IPS-18c (cell line): Measurements from ENCODE around the gene PRKG2.

Experiments
- H3K4me3 ChIP-seq: 2 replicates; pipeline ENCODE4 v1.7.0; 2013; ENCODE audit warnings: low read depth, mild to moderate bottlenecking, low read length, moderate library complexity; ENCODE audit not compliant: insufficient read depth
- H3K9me3 ChIP-seq: one replicate; pipeline ENCODE4 v1.6.1; 2013; ENCODE audit warnings: mild to moderate bottlenecking, low read length, moderate library complexity; ENCODE audit not compliant: control insufficient read depth, insufficient read depth

PRKG2 gene

GRCh38 chr4:81137446-81137845 lies 77.6 kb downstream of the PRKG2 start:
- no peak overlapping the region for H3K4me3 ChIP-seq
- no peaks in the 10 kb centered on the region for H3K9me3 ChIP-seq

DNA sequence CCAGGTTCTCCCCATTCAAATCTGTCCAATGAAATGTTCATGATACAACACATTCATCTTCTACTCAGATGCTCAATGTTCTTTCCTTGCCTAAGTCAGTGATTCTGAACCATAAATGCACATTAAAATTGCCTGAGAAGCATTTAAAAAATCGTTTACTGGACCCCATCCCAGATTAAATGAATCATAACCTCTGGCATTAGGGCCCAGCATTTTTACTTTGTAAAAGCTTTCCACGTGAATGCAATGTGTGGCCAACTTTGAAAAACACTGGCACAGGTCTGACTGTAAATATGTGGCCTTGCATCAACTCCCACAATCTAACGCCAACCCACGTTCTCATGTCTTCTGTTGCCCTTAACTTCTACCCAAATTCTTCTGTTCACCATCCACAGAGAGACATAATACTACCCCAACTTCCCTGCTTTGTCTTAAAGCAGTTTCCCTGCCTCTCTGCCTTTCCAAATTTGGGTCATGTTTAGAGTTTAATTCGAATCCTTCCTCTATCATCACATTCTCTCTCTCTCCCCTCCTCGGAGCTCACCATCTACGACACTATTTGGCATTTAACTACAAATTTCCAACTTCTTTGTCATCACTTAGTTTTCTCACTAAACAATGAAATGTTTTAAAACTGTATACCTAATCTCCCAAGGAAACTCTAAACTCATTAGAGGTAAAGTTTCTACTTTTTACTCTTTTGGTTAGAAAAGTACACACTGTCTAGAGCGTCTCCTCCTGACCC lies 78.7 kb downstream of the PRKG2 start:
- Histone ChIP-seq H3K4me3 (no peak overlapping the region), H3K9me3 (no peaks in the 10 kb centered on the region)

GRCh38 chr4:81135501-81135900 lies 79.5 kb downstream of the PRKG2 start:
- H3K9me3 ChIP-seq = peaks cover 2% of the 10 kb centered on the region
- no peak overlapping the region for H3K4me3 ChIP-seq

- no peak overlapping the region for H3K4me3 ChIP-seq
Measured at GRCh38 chr4:81131563-81131962, 83.5 kb downstream of the PRKG2 start.

GRCh38 chr4:81131066-81131465 lies 84.0 kb downstream of the PRKG2 start:
- Histone ChIP-seq H3K4me3 (no peak overlapping the region), H3K9me3 (peaks cover 2% of the 10 kb centered on the region)

More at GRCh38 chr4:81131563-81131962, 83.5 kb downstream of the PRKG2 start:
- H3K9me3 ChIP-seq = peaks cover 2% of the 10 kb centered on the region

GRCh38 chr4:81130569-81130968 lies 84.5 kb downstream of the PRKG2 start:
- no peak overlapping the region for H3K4me3 ChIP-seq

GRCh38 chr4:81120055-81120454 lies 95.0 kb downstream of the PRKG2 start:
- H3K9me3 ChIP-seq = no peaks in the 10 kb centered on the region
- no peak overlapping the region for H3K4me3 ChIP-seq

More at GRCh38 chr4:81130569-81130968, 84.5 kb downstream of the PRKG2 start:
- H3K9me3 ChIP-seq = peaks cover 2% of the 10 kb centered on the region

- no peak overlapping the region for H3K4me3 ChIP-seq
- no peaks in the 10 kb centered on the region for H3K9me3 ChIP-seq
Measured at GRCh38 chr4:81118086-81118485, 96.9 kb downstream of the PRKG2 start.

DNA sequence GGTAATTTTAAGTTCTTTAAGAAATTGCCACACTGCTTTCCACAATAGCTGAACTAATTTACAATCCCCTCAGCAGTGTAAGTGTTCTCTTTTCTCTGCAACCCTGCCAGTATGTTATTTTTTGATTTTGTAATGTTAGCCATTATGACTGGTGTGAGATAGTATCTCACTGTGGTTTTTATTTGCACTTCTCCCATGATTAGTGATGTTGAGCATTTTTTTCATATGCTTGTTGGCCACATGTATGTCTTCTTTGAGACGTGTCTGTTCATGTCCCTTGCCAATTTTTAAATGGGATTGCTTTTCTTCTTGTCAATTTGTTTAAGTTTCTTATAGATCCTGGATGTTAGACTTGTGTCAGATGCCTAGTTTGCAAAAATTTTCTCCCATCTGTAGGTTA lies 98.5 kb downstream of the PRKG2 start:
- Histone ChIP-seq H3K9me3 (no peaks in the 10 kb centered on the region), H3K4me3 (no peak overlapping the region)

- Histone ChIP-seq H3K9me3 (no peaks in the 10 kb centered on the region), H3K4me3 (no peak overlapping the region)
Measured at GRCh38 chr4:81113024-81113423, 102.0 kb downstream of the PRKG2 start.

GRCh38 chr4:81109356-81109755 lies 105.7 kb downstream of the PRKG2 start:
- Histone ChIP-seq H3K9me3 (no peaks in the 10 kb centered on the region), H3K4me3 (no peak overlapping the region)

GRCh38 chr4:81106150-81106549 lies 108.9 kb downstream of the PRKG2 start:
- Histone ChIP-seq H3K4me3 (no peak overlapping the region), H3K9me3 (no peaks in the 10 kb centered on the region)

GRCh38 chr4:81102107-81102506 lies 112.9 kb downstream of the PRKG2 start:
- no peaks in the 10 kb centered on the region for H3K9me3 ChIP-seq
- H3K4me3 ChIP-seq = no peak overlapping the region

DNA sequence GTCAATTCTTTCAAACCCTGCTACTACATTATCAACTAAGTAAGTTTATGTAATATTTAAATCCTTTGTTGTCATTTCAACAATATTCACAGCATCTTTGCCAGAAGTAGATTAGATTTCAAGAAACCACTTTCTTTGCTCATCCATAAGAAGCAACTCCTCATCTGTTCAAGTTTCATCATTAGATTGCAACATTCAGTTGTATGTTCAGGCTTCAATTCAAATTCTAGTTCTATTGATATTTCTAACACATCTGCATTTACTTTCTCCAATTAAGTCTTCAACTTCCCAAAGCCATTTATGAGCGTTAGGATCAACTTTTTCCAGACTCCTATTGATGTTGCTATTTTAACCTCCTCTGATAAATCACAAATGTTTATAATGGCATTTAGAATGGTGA lies 118.5 kb downstream of the PRKG2 start:
- Histone ChIP-seq H3K4me3 (no peak overlapping the region), H3K9me3 (no peaks in the 10 kb centered on the region)

GRCh38 chr4:81095389-81095788 lies 119.6 kb downstream of the PRKG2 start:
- Histone ChIP-seq H3K9me3 (no peaks in the 10 kb centered on the region), H3K4me3 (no peak overlapping the region)

DNA sequence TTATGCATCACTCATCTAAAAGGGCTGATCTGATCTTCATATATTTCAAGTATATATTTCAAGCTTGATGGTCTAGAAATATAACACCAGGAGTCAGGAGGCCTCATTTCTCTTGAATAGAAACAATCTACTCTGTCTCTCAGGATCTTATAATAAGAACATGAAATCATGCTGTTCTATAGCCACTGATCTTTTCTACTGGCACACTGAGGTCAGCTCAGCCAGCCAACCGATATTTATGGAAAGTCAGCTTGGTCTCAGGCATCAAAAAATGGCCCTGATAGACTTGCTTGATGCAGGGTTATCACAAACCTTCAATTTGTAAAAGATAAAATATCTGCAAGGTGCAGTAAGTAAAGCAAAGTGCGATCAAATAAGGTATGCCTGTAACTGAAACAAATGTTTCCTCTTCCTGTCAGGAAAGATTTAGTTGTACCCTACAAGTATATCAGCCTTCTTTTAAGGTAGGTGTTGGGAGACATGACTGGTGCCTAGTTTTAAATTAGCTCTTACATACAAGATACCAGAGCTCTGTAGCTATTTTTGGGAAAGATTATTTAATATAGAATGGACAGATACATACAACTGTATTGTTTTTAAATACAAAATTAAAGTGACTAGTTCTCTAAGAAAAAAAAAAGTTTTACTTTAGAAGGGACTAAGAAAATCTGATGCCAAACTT lies 121.2 kb downstream of the PRKG2 start:
- no peaks in the 10 kb centered on the region for H3K9me3 ChIP-seq
- no peak overlapping the region for H3K4me3 ChIP-seq

- Histone ChIP-seq H3K9me3 (no peaks in the 10 kb centered on the region), H3K4me3 (no peak overlapping the region)
Measured at GRCh38 chr4:81085979-81086378, 129.0 kb downstream of the PRKG2 start.

DNA sequence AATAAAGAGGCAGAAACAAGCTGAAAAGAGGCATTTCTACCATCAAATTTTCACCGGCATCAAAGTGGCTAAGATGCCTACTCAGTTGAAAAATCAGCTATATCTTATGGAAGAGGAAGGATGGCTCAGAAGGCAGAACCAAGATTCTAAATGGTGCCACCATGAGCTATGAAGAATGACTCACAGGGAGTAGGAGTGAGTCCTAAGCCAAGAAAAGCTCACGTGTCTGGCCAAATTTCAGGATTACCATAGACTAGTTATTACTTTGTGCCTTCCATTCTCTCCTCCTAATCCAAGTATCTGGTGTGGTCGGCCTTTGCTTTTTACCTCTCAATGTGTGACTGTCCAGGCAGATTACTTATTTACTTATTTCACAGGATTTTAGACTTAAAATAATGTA lies 129.7 kb downstream of the PRKG2 start:
- no peaks in the 10 kb centered on the region for H3K9me3 ChIP-seq
- no peak overlapping the region for H3K4me3 ChIP-seq
